WTC11 (cell line): ENCODE data around the gene C11orf54. TPM values are rescaled to one million over a fixed set of nuclear protein-coding genes. Genes with fewer than 3 reads are reported as not detected.

ENCODE experiments used
- AR ChIP-seq: fragments of 250-450 bp; sonication (Bioruptor Pico); IDR thresholded peaks from 2 replicates; pipeline ENCODE4 v1.9.0; 2021; ENCODE audit warnings: mild to moderate bottlenecking
- ATF6 ChIP-seq: sonication (generic); formaldehyde crosslinking; IDR thresholded peaks from 2 replicates; pipeline ENCODE4 v1.8.1; 2023; ENCODE audit warnings: mild to moderate bottlenecking, missing genetic modification reagents
- CTCF ChIP-seq: fragments of 200-600 bp; IDR thresholded peaks from 2 replicates; pipeline ENCODE4 v1.8.0; 2022; ENCODE audit warnings: antibody characterized with exemption
- EMX1 ChIP-seq: fragments of 250-450 bp; sonication (Bioruptor Pico); IDR thresholded peaks from 2 replicates; pipeline ENCODE4 v1.8.0; 2021; ENCODE audit warnings: mild to moderate bottlenecking
- FOXP1 ChIP-seq: sonication (generic); formaldehyde crosslinking; IDR thresholded peaks from 2 replicates; pipeline ENCODE4 v1.8.0; 2022; ENCODE audit warnings: missing genetic modification reagents, mild to moderate bottlenecking, moderate library complexity, borderline replicate concordance
- FOXP4 ChIP-seq: sonication (generic); formaldehyde crosslinking; IDR thresholded peaks from 2 replicates; pipeline ENCODE4 v1.8.0; 2022; ENCODE audit warnings: mild to moderate bottlenecking, missing genetic modification reagents
- GABPB1 ChIP-seq: sonication (generic); formaldehyde crosslinking; IDR thresholded peaks from 2 replicates; pipeline ENCODE4 v1.8.1; 2023; ENCODE audit warnings: mild to moderate bottlenecking, missing genetic modification reagents
- GRHL2 ChIP-seq: fragments of 250-450 bp; sonication (Bioruptor Pico); IDR thresholded peaks from 2 replicates; pipeline ENCODE4 v1.8.0; 2022; ENCODE audit warnings: mild to moderate bottlenecking, moderate library complexity; ENCODE audit not compliant: insufficient replicate concordance, severe bottlenecking
- HMGXB4 ChIP-seq: sonication (generic); formaldehyde crosslinking; IDR thresholded peaks from 2 replicates; pipeline ENCODE4 v1.8.1; 2023; ENCODE audit warnings: mild to moderate bottlenecking, moderate library complexity, missing genetic modification reagents
- IRF1 ChIP-seq: sonication (generic); formaldehyde crosslinking; IDR thresholded peaks from 2 replicates; pipeline ENCODE4 v1.8.0; 2023; ENCODE audit warnings: missing genetic modification reagents
- NFE2L1 ChIP-seq: sonication (generic); formaldehyde crosslinking; IDR thresholded peaks from 2 replicates; pipeline ENCODE4 v1.8.1; 2023; ENCODE audit warnings: missing genetic modification reagents
- NFYB ChIP-seq: sonication (generic); formaldehyde crosslinking; conservative IDR thresholded peaks from 2 replicates; pipeline ENCODE4 v1.8.0; 2022; ENCODE audit warnings: low read depth, missing genetic modification reagents
- OVOL2 ChIP-seq: fragments of 250-450 bp; sonication (Bioruptor Pico); IDR thresholded peaks from 2 replicates; pipeline ENCODE4 v1.9.0; 2021; ENCODE audit warnings: mild to moderate bottlenecking, borderline replicate concordance
- PRDM15 ChIP-seq: sonication (generic); formaldehyde crosslinking; IDR thresholded peaks from 2 replicates; pipeline ENCODE4 v1.8.0; 2022; ENCODE audit warnings: missing genetic modification reagents
- SMAD4 ChIP-seq: sonication (generic); formaldehyde crosslinking; IDR thresholded peaks from 2 replicates; pipeline ENCODE4 v1.8.0; 2022; ENCODE audit warnings: mild to moderate bottlenecking, missing genetic modification reagents
- SOX15 ChIP-seq: fragments of 250-450 bp; sonication (Bioruptor Pico); IDR thresholded peaks from 2 replicates; pipeline ENCODE4 v1.9.0; 2021; ENCODE audit warnings: mild to moderate bottlenecking
- ZBTB43 ChIP-seq: sonication (generic); formaldehyde crosslinking; IDR thresholded peaks from 2 replicates; pipeline ENCODE4 v1.8.1; 2023; ENCODE audit warnings: mild to moderate bottlenecking, missing genetic modification reagents
- ZMAT4 ChIP-seq: fragments of 250-450 bp; sonication (Bioruptor Pico); IDR thresholded peaks from 2 replicates; pipeline ENCODE4 v1.9.0; 2021; ENCODE audit warnings: mild to moderate bottlenecking
- ZNF263 ChIP-seq: sonication (generic); formaldehyde crosslinking; IDR thresholded peaks from 2 replicates; pipeline ENCODE4 v1.8.1; 2022; ENCODE audit warnings: low read depth, mild to moderate bottlenecking, moderate library complexity, missing genetic modification reagents
- total RNA-seq: library from RNA; stranded (reverse); gene quantifications from 3 replicates; pipeline ENCODE4 v1.2.3, GENCODE V29; 2021

C11orf54 gene
- total RNA-seq, 1 experiment from 2014 or later: 25.4 TPM

GRCh38 chr11:93741094-93741881 is at the start of gene C11orf54, which contains the start of gene TAF1D (continued):
- peak; percentile 55; the same call in 1 of the 2 replicates for TF ChIP-seq PRDM15
- no peak for TF ChIP-seq NFYB (CRISPR knock-in tag)
- peak; percentile 97 for TF ChIP-seq AR (CRISPR knock-in tag)
- TF ChIP-seq FOXP4 (CRISPR knock-in tag): no peak
- no peak for TF ChIP-seq SMAD4 (CRISPR knock-in tag)
- peak; percentile 96 for TF ChIP-seq EMX1 (CRISPR knock-in tag)
- TF ChIP-seq HMGXB4 (CRISPR knock-in tag): 0 out of 2 replicates have a peak, but pooled peaks have one; percentile 67
- no peak for TF ChIP-seq OVOL2 (CRISPR knock-in tag)
- peak; percentile 45; the same call in 1 of the 2 replicates for TF ChIP-seq ZBTB43 (CRISPR knock-in tag)
- peak; percentile 73; the same call in 1 of the 2 replicates for TF ChIP-seq NFE2L1
- no peak for TF ChIP-seq ATF6 (CRISPR knock-in tag)
- TF ChIP-seq ZMAT4 (CRISPR knock-in tag): peak; percentile 81; the same call in 1 of the 2 replicates
- peak; percentile 86; the same call in 1 of the 2 replicates for TF ChIP-seq FOXP1 (CRISPR knock-in tag)
- TF ChIP-seq SOX15 (CRISPR knock-in tag): no peak
- peak; percentile 20; the same call in 1 of the 2 replicates for TF ChIP-seq GABPB1 (CRISPR knock-in tag)
- TF ChIP-seq IRF1: 0 out of 2 replicates have a peak, but pooled peaks have one; percentile 1
- TF ChIP-seq GRHL2 (CRISPR knock-in tag): no peak
- no peak for TF ChIP-seq CTCF
- no peak for TF ChIP-seq ZNF263 (CRISPR knock-in tag)
